SK-N-SH (cell line): ENCODE data around the gene KCNJ16.

Experiments used
- CTCF ChIP-seq: fragments of 200-600 bp; sonication (generic); IDR thresholded peaks from 2 replicates; pipeline ENCODE4 v1.6.1; 2017; ENCODE audit warnings: antibody characterized with exemption, mild to moderate bottlenecking, moderate library complexity
- EP300 ChIP-seq, 2 experiments: IDR thresholded peaks; 2 replicates each; pipeline versions ENCODE4 v1.4.0 to v1.6.1; 2012; ENCODE audit warnings: borderline replicate concordance in 1 of 2, low read depth in 1 of 2, low read length in 1 of 2
- NFIC ChIP-seq: IDR thresholded peaks from 2 replicates; pipeline ENCODE4 v1.4.0; 2012; ENCODE audit warnings: borderline replicate concordance
- PBX3 ChIP-seq: IDR thresholded peaks from 2 replicates; pipeline ENCODE4; 2012
- POLR2AphosphoS5 ChIP-seq: IDR thresholded peaks from 2 replicates; pipeline ENCODE4 v1.6.1; 2012; ENCODE audit warnings: low read depth, low read length
- RXRA ChIP-seq: IDR thresholded peaks from 2 replicates; pipeline ENCODE4 v1.4.0; 2012; ENCODE audit warnings: low read depth, mild to moderate bottlenecking, borderline replicate concordance
- SMC3 ChIP-seq: IDR thresholded peaks from 2 replicates; pipeline ENCODE4 v1.6.1; 2012; ENCODE audit warnings: low read depth, low read length, improper control_type of control experiment
- TAF1 ChIP-seq: IDR thresholded peaks from 2 replicates; pipeline ENCODE4 v1.6.1; 2012; ENCODE audit warnings: low read depth, mild to moderate bottlenecking, low read length, moderate library complexity, borderline replicate concordance
- TCF12 ChIP-seq: IDR thresholded peaks from 2 replicates; pipeline ENCODE4 v1.4.0; 2012
- USF2 ChIP-seq: fragments of 150-350 bp; IDR thresholded peaks from 2 replicates; pipeline ENCODE4 v1.6.1; 2017; ENCODE audit warnings: antibody characterized with exemption, low read length, low read depth, borderline replicate concordance
- YY1 ChIP-seq: IDR thresholded peaks from 2 replicates; pipeline ENCODE4 v1.4.0; 2012; ENCODE audit warnings: low read depth, mild to moderate bottlenecking
- TF ChIP-seq, protein P1 (sequence below): IDR thresholded peaks from 2 replicates; pipeline ENCODE4 v1.4.0; 2012; ENCODE audit warnings: low read depth

GRCh38 chr17:70099884-70100283 is 24.9 kb downstream of the KCNJ16 start:
- TF ChIP-seq, protein P1, sequence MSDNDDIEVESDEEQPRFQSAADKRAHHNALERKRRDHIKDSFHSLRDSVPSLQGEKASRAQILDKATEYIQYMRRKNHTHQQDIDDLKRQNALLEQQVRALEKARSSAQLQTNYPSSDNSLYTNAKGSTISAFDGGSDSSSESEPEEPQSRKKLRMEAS: no peak
- TF ChIP-seq NFIC: no peak
- no peak for TF ChIP-seq EP300 (IDR thresholded peaks at IDR 0.05; ENCODE audit: borderline replicate concordance in 1 of 2, low read depth in 1 of 2, low read length in 1 of 2)
- TF ChIP-seq USF2: no peak
- TF ChIP-seq CTCF: no peak
- TF ChIP-seq TAF1: no peak
- no peak for TF ChIP-seq YY1
- TF ChIP-seq POLR2AphosphoS5: no peak
- no peak for TF ChIP-seq SMC3
- TF ChIP-seq PBX3: no peak
- TF ChIP-seq RXRA: no peak
- no peak for TF ChIP-seq TCF12
